Smooth muscle cell (in vitro differentiated cells): ENCODE results near the gene PQBP1. TPM values are rescaled to one million over a fixed set of nuclear protein-coding genes. Genes with fewer than 3 reads are reported as not detected.

Source experiments
- DNase-seq: peaks from one replicate; lab custom pipeline; 2025; ENCODE audit not compliant: unreplicated experiment; lab: John Stamatoyannopoulos, UW
- H2AFZ ChIP-seq: fragments of 200-600 bp; sonication (generic); 2 replicates; pipeline ENCODE4 v1.6.0; 2016; ENCODE audit warnings: antibody characterized with exemption, low read depth, mild to moderate bottlenecking
- H3F3A ChIP-seq: fragments of 200-600 bp; sonication (generic); 2 replicates; pipeline ENCODE4 v1.6.0; 2017; ENCODE audit warnings: antibody characterized with exemption, low read depth
- H3K27ac ChIP-seq: fragments of 200-600 bp; sonication (generic); 2 replicates; pipeline ENCODE4 v1.5.1; 2016; ENCODE audit warnings: low read depth, mild to moderate bottlenecking
- H3K27me3 ChIP-seq: fragments of 200-600 bp; sonication (generic); 2 replicates; pipeline ENCODE4 v1.6.1; 2016; ENCODE audit warnings: low read depth, mild to moderate bottlenecking
- H3K36me3 ChIP-seq: fragments of 200-600 bp; sonication (generic); 2 replicates; pipeline ENCODE4 v1.5.1; 2016; ENCODE audit warnings: low read depth
- H3K4me1 ChIP-seq: fragments of 200-600 bp; sonication (generic); 2 replicates; pipeline ENCODE4 v1.5.1; 2016; ENCODE audit warnings: low read depth
- H3K4me2 ChIP-seq: fragments of 200-600 bp; sonication (generic); 2 replicates; pipeline ENCODE4 v1.6.0; 2016; ENCODE audit warnings: mild to moderate bottlenecking
- H3K4me3 ChIP-seq: fragments of 200-600 bp; sonication (generic); 2 replicates; pipeline ENCODE4 v1.5.1; 2016; ENCODE audit warnings: mild to moderate bottlenecking
- H3K79me2 ChIP-seq: fragments of 200-600 bp; sonication (generic); 2 replicates; pipeline ENCODE4 v1.6.0; 2016; ENCODE audit warnings: low read depth, mild to moderate bottlenecking
- H3K9ac ChIP-seq: fragments of 200-600 bp; sonication (generic); 2 replicates; pipeline ENCODE4 v1.6.0; 2016; ENCODE audit warnings: low read depth
- H3K9me3 ChIP-seq: fragments of 200-600 bp; sonication (generic); replicated peaks from 2 replicates; pipeline ENCODE4 v1.5.1; 2016; ENCODE audit warnings: low read depth
- H4K20me1 ChIP-seq: fragments of 200-600 bp; sonication (generic); 2 replicates; pipeline ENCODE4 v1.6.0; 2016; ENCODE audit warnings: low read depth
- WGBS: methylation state at CpG from one replicate; pipeline ENCODE4 v1.1.7; 2016; ENCODE audit warnings: low lambda C conversion rate; 5-methylcytosine and 5-hydroxymethylcytosine counted together
- polyA plus RNA-seq: library from polyadenylated mRNA; unstranded; fragments of >200 nt; fragmentation: Nextera tagmentation; extraction: Ambion mirVana; gene quantifications from 2 replicates; pipeline ENCODE4 v1.2.1, GENCODE V29; 2016
- total RNA-seq: library from RNA; depleted of rRNA; stranded (reverse); fragments of >200 nt; gene quantifications from 2 replicates; pipeline ENCODE4 v1.2.3, GENCODE V29; 2014
- TF ChIP-seq, protein P1 (sequence below): fragments of 200-600 bp; sonication (generic); IDR thresholded peaks from 2 replicates; pipeline ENCODE4 v1.5.1; 2017; ENCODE audit warnings: borderline replicate concordance, mild to moderate bottlenecking, antibody characterized with exemption; ENCODE audit not compliant: insufficient read depth, poor library complexity, severe bottlenecking

PQBP1 gene
- total and polyA plus RNA-seq, 2 experiments from 2014 or later = 20.6 to 46.7 TPM

- Histone ChIP-seq H4K20me1 (peaks cover 70% of the 10 kb centered on the region), H3K4me3 (no peak overlapping the region), H3K79me2 (peaks cover 20% of the 10 kb centered on the region), H3K4me1 (no peaks in the 10 kb centered on the region), H3K27ac (no peak overlapping the region), H3F3A (no peaks in the 10 kb centered on the region), H3K9me3 (no peaks in the 10 kb centered on the region), H2AFZ (no peak overlapping the region), H3K27me3 (no peaks in the 10 kb centered on the region), H3K9ac (no peak overlapping the region), H3K4me2 (no peak overlapping the region), H3K36me3 (no peaks in the 10 kb centered on the region)
- no peak for DNase-seq
- TF ChIP-seq, protein P1, sequence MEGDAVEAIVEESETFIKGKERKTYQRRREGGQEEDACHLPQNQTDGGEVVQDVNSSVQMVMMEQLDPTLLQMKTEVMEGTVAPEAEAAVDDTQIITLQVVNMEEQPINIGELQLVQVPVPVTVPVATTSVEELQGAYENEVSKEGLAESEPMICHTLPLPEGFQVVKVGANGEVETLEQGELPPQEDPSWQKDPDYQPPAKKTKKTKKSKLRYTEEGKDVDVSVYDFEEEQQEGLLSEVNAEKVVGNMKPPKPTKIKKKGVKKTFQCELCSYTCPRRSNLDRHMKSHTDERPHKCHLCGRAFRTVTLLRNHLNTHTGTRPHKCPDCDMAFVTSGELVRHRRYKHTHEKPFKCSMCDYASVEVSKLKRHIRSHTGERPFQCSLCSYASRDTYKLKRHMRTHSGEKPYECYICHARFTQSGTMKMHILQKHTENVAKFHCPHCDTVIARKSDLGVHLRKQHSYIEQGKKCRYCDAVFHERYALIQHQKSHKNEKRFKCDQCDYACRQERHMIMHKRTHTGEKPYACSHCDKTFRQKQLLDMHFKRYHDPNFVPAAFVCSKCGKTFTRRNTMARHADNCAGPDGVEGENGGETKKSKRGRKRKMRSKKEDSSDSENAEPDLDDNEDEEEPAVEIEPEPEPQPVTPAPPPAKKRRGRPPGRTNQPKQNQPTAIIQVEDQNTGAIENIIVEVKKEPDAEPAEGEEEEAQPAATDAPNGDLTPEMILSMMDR = no peak
- WGBS = 93% methylated on average over 1 of the region's 1 CpG
Measured at GRCh38 chrX:48938721-48939425, 41.1 kb downstream of the PQBP1 start.

GRCh38 chrX:48939524-48940228 is 41.9 kb downstream of the PQBP1 start:
- DNase-seq = no peak
- WGBS = 75% methylated on average over 3 of the region's 3 CpGs
- no peak overlapping the region for H3K27ac ChIP-seq
- H3F3A ChIP-seq = no peaks in the 10 kb centered on the region
- H3K4me3 ChIP-seq = no peak overlapping the region
- H3K36me3 ChIP-seq = no peaks in the 10 kb centered on the region
- H3K9ac ChIP-seq = no peak overlapping the region
- H4K20me1 ChIP-seq = peaks cover 78% of the 10 kb centered on the region
- H2AFZ ChIP-seq = no peak overlapping the region
- no peaks in the 10 kb centered on the region for H3K27me3 ChIP-seq
- no peaks in the 10 kb centered on the region for H3K9me3 ChIP-seq
- peaks cover 25% of the 10 kb centered on the region for H3K79me2 ChIP-seq
- no peaks in the 10 kb centered on the region for H3K4me1 ChIP-seq
- TF ChIP-seq, protein P1 = no peak
- H3K4me2 ChIP-seq = no peak overlapping the region

- peaks cover 30% of the 10 kb centered on the region for H3K79me2 ChIP-seq
- H3K4me1 ChIP-seq = no peaks in the 10 kb centered on the region
- DNase-seq = no peak
Measured at GRCh38 chrX:48940404-48940955, 42.8 kb downstream of the PQBP1 start.

More at GRCh38 chrX:48940404-48940955, 42.8 kb downstream of the PQBP1 start:
- no peak overlapping the region for H3K4me3 ChIP-seq
- no peak overlapping the region for H2AFZ ChIP-seq
- H3F3A ChIP-seq = no peaks in the 10 kb centered on the region
- TF ChIP-seq, protein P1 = no peak
- no peaks in the 10 kb centered on the region for H3K27me3 ChIP-seq
- H4K20me1 ChIP-seq = peaks cover 86% of the 10 kb centered on the region
- no peaks in the 10 kb centered on the region for H3K36me3 ChIP-seq
- WGBS = 78% methylated on average over 2 of the region's 2 CpGs
- no peak overlapping the region for H3K27ac ChIP-seq
- no peak overlapping the region for H3K4me2 ChIP-seq
- no peaks in the 10 kb centered on the region for H3K9me3 ChIP-seq
- no peak overlapping the region for H3K9ac ChIP-seq
